WTC11 (cell line): ENCODE data around the gene DUOX1.

ENCODE experiments used
- CREB1 ChIP-seq: sonication (generic); formaldehyde crosslinking; IDR thresholded peaks from 2 replicates; pipeline ENCODE4 v1.8.0; 2023; ENCODE audit warnings: mild to moderate bottlenecking, missing genetic modification reagents
- CREM ChIP-seq: sonication (generic); formaldehyde crosslinking; IDR thresholded peaks from 2 replicates; pipeline ENCODE4 v1.8.1; 2022; ENCODE audit warnings: mild to moderate bottlenecking, missing genetic modification reagents, moderate library complexity
- FOXP4 ChIP-seq: sonication (generic); formaldehyde crosslinking; IDR thresholded peaks from 2 replicates; pipeline ENCODE4 v1.8.0; 2022; ENCODE audit warnings: mild to moderate bottlenecking, missing genetic modification reagents
- HMGXB4 ChIP-seq: sonication (generic); formaldehyde crosslinking; IDR thresholded peaks from 2 replicates; pipeline ENCODE4 v1.8.1; 2023; ENCODE audit warnings: mild to moderate bottlenecking, moderate library complexity, missing genetic modification reagents
- KAT7 ChIP-seq: sonication (generic); formaldehyde crosslinking; IDR thresholded peaks from 2 replicates; pipeline ENCODE4 v1.8.1; 2023; ENCODE audit warnings: missing genetic modification reagents, mild to moderate bottlenecking, borderline replicate concordance
- MYBL2 ChIP-seq: sonication (generic); formaldehyde crosslinking; IDR thresholded peaks from 2 replicates; pipeline ENCODE4 v1.8.1; 2023; ENCODE audit warnings: mild to moderate bottlenecking, moderate library complexity, missing genetic modification reagents
- RELA ChIP-seq: sonication (generic); formaldehyde crosslinking; IDR thresholded peaks from 2 replicates; pipeline ENCODE4 v1.8.1; 2022; ENCODE audit warnings: missing genetic modification reagents, mild to moderate bottlenecking, borderline replicate concordance
- SMAD3 ChIP-seq: sonication (generic); formaldehyde crosslinking; IDR thresholded peaks from 2 replicates; pipeline ENCODE4 v1.8.0; 2022; ENCODE audit warnings: missing genetic modification reagents, mild to moderate bottlenecking, borderline replicate concordance
- ZBTB21 ChIP-seq: sonication (generic); formaldehyde crosslinking; IDR thresholded peaks from 2 replicates; pipeline ENCODE4 v1.8.1; 2023; ENCODE audit warnings: mild to moderate bottlenecking, missing genetic modification reagents, borderline replicate concordance
- TF ChIP-seq, protein P1 (sequence below): fragments of 200-600 bp; IDR thresholded peaks from 2 replicates; pipeline ENCODE4 v1.8.0; 2022; ENCODE audit warnings: antibody characterized with exemption
- TF ChIP-seq, protein P2 (sequence below): sonication (generic); formaldehyde crosslinking; IDR thresholded peaks from 2 replicates; pipeline ENCODE4 v1.8.1; 2022; ENCODE audit warnings: low read depth, missing genetic modification reagents, borderline replicate concordance

GRCh38 chr15:45187894-45188830 is 58.4 kb downstream of the DUOX1 start, which contains the start of gene SHF:
- TF ChIP-seq, protein P1, sequence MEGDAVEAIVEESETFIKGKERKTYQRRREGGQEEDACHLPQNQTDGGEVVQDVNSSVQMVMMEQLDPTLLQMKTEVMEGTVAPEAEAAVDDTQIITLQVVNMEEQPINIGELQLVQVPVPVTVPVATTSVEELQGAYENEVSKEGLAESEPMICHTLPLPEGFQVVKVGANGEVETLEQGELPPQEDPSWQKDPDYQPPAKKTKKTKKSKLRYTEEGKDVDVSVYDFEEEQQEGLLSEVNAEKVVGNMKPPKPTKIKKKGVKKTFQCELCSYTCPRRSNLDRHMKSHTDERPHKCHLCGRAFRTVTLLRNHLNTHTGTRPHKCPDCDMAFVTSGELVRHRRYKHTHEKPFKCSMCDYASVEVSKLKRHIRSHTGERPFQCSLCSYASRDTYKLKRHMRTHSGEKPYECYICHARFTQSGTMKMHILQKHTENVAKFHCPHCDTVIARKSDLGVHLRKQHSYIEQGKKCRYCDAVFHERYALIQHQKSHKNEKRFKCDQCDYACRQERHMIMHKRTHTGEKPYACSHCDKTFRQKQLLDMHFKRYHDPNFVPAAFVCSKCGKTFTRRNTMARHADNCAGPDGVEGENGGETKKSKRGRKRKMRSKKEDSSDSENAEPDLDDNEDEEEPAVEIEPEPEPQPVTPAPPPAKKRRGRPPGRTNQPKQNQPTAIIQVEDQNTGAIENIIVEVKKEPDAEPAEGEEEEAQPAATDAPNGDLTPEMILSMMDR, result no peak
- TF ChIP-seq SMAD3 (CRISPR knock-in tag) (no peak), ZBTB21 (no peak), FOXP4 (no peak), CREB1 (CRISPR knock-in tag) (no peak), HMGXB4 (CRISPR knock-in tag) (no peak), RELA (CRISPR knock-in tag) (no peak), CREM (CRISPR knock-in tag) (no peak), MYBL2 (CRISPR knock-in tag) (no peak), KAT7 (no peak)
- TF ChIP-seq, protein P2, sequence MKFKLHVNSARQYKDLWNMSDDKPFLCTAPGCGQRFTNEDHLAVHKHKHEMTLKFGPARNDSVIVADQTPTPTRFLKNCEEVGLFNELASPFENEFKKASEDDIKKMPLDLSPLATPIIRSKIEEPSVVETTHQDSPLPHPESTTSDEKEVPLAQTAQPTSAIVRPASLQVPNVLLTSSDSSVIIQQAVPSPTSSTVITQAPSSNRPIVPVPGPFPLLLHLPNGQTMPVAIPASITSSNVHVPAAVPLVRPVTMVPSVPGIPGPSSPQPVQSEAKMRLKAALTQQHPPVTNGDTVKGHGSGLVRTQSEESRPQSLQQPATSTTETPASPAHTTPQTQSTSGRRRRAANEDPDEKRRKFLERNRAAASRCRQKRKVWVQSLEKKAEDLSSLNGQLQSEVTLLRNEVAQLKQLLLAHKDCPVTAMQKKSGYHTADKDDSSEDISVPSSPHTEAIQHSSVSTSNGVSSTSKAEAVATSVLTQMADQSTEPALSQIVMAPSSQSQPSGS, result no peak
